ENCODE results near the gene APIP.

DNA sequence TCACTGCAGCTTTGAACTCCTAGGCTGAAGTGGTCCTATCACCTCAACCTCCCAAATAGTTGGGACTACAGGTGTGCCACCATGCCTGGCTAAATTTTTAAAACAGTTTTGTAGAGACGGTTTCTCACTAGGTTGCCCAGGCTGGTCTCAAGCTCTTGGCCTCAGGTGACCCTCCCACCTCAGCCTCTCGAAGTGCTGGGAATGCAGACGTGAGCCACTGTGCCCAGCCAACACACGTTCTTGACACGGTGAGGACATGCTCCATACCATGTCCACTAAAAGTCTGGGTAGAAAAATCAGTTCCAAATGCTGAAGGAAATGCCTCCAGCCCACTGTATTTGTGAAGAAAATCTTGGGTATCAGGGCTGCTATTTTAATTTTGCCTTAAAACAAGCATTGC lies 47.2 kb upstream of the APIP start:
- TF ChIP-seq EZH2 (IDR thresholded peaks at IDR 0.05) (no peak), POLR2AphosphoS5 (IDR thresholded peaks at IDR 0.05; ENCODE audit: borderline replicate concordance, low read depth, low read length) (no peak), FOXP2 (optimal IDR thresholded peaks at IDR 0.05; ENCODE audit: control extremely low read depth, extremely low read length, insufficient read depth) (no peak)
